NT2/D1 (cell line): ENCODE measurements around the gene TMEM273.

Source experiments
- YY1 ChIP-seq: IDR thresholded peaks from 2 replicates; pipeline ENCODE4 v1.6.1; 2011; ENCODE audit not compliant: insufficient read length, insufficient read depth
- ZNF274 ChIP-seq: IDR thresholded peaks from 2 replicates; pipeline ENCODE4 v1.6.1; 2011; ENCODE audit warnings: mild to moderate bottlenecking, low read depth, low read length

DNA sequence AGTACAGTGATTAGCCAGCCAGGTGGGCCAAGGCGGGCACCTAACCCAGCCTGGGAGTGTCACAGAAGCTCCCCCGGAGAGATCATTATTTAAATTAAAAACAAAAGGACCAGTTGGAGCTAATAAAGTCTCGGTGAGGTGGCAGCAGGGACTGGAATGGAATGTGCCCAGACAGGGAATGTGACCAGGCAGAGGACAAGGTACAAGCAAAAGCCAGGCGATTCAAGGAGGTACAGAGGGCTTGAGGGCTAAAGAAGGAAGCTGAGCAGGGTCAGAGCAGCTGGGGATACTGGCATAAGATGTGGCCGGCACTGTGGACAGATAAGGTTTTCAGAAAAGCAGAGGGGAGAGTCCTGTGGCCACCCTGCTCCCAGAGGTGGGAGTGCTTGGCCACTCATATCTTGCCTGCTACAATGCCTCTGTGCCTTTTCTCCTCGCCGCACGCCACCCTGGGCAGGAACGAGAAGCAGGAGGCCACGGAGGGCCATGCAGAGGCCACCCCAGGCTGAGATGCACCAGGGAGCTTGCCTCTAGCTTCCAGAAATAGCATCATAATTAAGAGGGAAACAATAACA is 13.2 kb downstream of the TMEM273 start:
- no peak for TF ChIP-seq YY1
- no peak for TF ChIP-seq ZNF274
